ENCODE measurements around the gene SLC35G6. TPM values are rescaled to one million over a fixed set of nuclear protein-coding genes. Genes with fewer than 3 reads are reported as not detected.

SLC35G6 gene
- total and polyA plus RNA-seq, 2 of the 13 experiments (the other 11 are each of a cell fraction or from before 2014, with no cell fraction given) = 0.07 TPM; not detected in 1

DNA sequence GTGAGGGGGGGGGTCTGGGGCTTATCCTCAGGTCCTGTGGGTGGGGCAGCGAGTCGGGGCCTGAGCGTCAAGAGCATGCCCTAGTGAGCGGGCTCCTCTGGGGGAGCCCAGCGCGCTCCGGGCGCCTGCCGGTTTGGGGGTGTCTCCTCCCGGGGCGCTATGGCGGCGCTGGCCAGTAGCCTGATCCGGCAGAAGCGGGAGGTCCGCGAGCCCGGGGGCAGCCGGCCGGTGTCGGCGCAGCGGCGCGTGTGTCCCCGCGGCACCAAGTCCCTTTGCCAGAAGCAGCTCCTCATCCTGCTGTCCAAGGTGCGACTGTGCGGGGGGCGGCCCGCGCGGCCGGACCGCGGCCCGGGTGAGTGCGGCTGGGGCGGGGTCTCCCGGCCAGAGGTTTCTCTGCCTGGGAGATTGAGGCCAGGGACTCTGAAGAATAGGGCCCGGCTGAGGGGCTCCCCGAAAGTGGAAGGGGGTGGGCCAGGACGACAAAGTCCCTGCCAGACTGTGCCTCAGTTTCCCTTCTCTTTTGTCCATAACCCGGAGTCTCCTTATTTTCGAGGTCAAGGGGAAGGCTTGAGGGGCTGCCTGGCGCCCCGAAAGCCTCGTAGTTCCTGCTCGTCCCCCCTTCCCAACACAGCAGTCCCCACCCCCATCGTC, 41.7 kb upstream of the SLC35G6 start, which contains the start of gene FGF11 (continued):
- TF ChIP-seq UBTF (CRISPR knock-in tag; IDR thresholded peaks at IDR 0.05) (peak; percentile 44; the same call in 1 of the 2 replicates), CEBPG (CRISPR knock-in tag; IDR thresholded peaks at IDR 0.05) (no peak), SP140L (CRISPR knock-in tag; IDR thresholded peaks at IDR 0.05; ENCODE audit: borderline replicate concordance) (no peak), ZNF224 (CRISPR knock-in tag; IDR thresholded peaks at IDR 0.05) (no peak), FOXP1 (IDR thresholded peaks at IDR 0.05) (no peak), FOXP1 (CRISPR knock-in tag; IDR thresholded peaks at IDR 0.05) (no peak), ZFP62 (CRISPR knock-in tag; IDR thresholded peaks at IDR 0.05) (no peak), EHMT2 (IDR thresholded peaks at IDR 0.05; ENCODE audit: borderline replicate concordance, low read depth, low read length) (no peak), ZNF264 (CRISPR knock-in tag; IDR thresholded peaks at IDR 0.05) (no peak), ZXDC (CRISPR knock-in tag; IDR thresholded peaks at IDR 0.05) (no peak), TP53 (CRISPR knock-in tag; conservative IDR thresholded peaks at IDR 0.05) (no peak), ZNF75D (CRISPR knock-in tag; IDR thresholded peaks at IDR 0.05; ENCODE audit: borderline replicate concordance) (no peak), HCFC1 (IDR thresholded peaks at IDR 0.05; ENCODE audit: low read depth, low read length) (no peak), PITX1 (CRISPR knock-in tag; IDR thresholded peaks at IDR 0.05) (0 out of 2 replicates have a peak, but pooled peaks have one; percentile 17), ZSCAN25 (CRISPR knock-in tag; IDR thresholded peaks at IDR 0.05) (no peak), PRDM10 (CRISPR knock-in tag; IDR thresholded peaks at IDR 0.05; ENCODE audit: low read depth) (no peak), MXD1 (CRISPR knock-in tag; IDR thresholded peaks at IDR 0.05) (no peak), PCBP2 (optimal IDR thresholded peaks at IDR 0.05; ENCODE audit: low read depth, low read length, poor library complexity, severe bottlenecking) (no peak)
- TF ChIP-seq, protein P1, sequence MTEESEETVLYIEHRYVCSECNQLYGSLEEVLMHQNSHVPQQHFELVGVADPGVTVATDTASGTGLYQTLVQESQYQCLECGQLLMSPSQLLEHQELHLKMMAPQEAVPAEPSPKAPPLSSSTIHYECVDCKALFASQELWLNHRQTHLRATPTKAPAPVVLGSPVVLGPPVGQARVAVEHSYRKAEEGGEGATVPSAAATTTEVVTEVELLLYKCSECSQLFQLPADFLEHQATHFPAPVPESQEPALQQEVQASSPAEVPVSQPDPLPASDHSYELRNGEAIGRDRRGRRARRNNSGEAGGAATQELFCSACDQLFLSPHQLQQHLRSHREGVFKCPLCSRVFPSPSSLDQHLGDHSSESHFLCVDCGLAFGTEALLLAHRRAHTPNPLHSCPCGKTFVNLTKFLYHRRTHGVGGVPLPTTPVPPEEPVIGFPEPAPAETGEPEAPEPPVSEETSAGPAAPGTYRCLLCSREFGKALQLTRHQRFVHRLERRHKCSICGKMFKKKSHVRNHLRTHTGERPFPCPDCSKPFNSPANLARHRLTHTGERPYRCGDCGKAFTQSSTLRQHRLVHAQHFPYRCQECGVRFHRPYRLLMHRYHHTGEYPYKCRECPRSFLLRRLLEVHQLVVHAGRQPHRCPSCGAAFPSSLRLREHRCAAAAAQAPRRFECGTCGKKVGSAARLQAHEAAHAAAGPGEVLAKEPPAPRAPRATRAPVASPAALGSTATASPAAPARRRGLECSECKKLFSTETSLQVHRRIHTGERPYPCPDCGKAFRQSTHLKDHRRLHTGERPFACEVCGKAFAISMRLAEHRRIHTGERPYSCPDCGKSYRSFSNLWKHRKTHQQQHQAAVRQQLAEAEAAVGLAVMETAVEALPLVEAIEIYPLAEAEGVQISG (CRISPR knock-in tag; IDR thresholded peaks at IDR 0.05) = peak; percentile 33; the same call in 1 of the 2 replicates

All from HepG2 (cell line).